Epithelial cell of alveolus of lung (primary cell): ENCODE results near the gene FGFR3. TPM values are rescaled to one million over a fixed set of nuclear protein-coding genes. Genes with fewer than 3 reads are reported as not detected.

Experiments
- total RNA-seq: library from RNA; depleted of rRNA; stranded (reverse); fragments of >200 nt; gene quantifications from 2 replicates; pipeline ENCODE4 v1.2.1, GENCODE V29; 2015

FGFR3 gene
- total RNA-seq = 0.88 and 1.4 TPM in 2 replicates

GRCh38 chr4:1792832-1793495 is at the start of gene FGFR3:
FGFR3 (plus strand) TSS chr4:1793293; CDS start chr4:1793935, 642 bp downstream.

GRCh38 chr4:1856071-1856942 is 63.2 kb downstream of the FGFR3 start, which contains the start of gene LETM1:
LETM1 (minus strand) TSS chr4:1856156; CDS start chr4:1855950, 206 bp downstream.

Other genes starting within 250 kb of the FGFR3 start
- 1.6 and 2.7 TPM in 2 replicates for gene FAM53A, start 109.0 kb upstream of the FGFR3 start, total RNA-seq
- gene SLBP, start 81.0 kb upstream of the FGFR3 start, total RNA-seq = 60.4 and 63.5 TPM in 2 replicates
- gene TMEM129, start 72.0 kb upstream of the FGFR3 start, total RNA-seq = 38.9 and 93.8 TPM in 2 replicates
- gene TACC3, start 71.8 kb upstream of the FGFR3 start, total RNA-seq = 22.2 and 31.3 TPM in 2 replicates
- 22.3 and 38.0 TPM in 2 replicates for gene LETM1, start 62.9 kb downstream of the FGFR3 start, total RNA-seq
- gene NSD2, start 78.1 kb downstream of the FGFR3 start, total RNA-seq = 27.1 and 47.1 TPM in 2 replicates
- 24.8 and 25.6 TPM in 2 replicates for gene NELFA, start 215.7 kb downstream of the FGFR3 start, total RNA-seq